ELR (cell line): ENCODE data around the gene DCAF6.
"Not testable (repeated sequence)": the region's sequence is repeated elsewhere in the genome, so short reads cannot be mapped to it uniquely, and the experiment has no call there.

ENCODE experiments used
- DNase-seq: peaks from one replicate; pipeline ENCODE4 v3.0.0-alpha.2; 2015; ENCODE audit warnings: low read depth

The DCAF6 gene

GRCh38 chr1:167936068-167936929 lies at the start of gene DCAF6:
TSS of gene DCAF6 (plus strand) at chr1:167936683. CDS start at chr1:167936912, 229 bp downstream.
- DNase-seq = peak; percentile 98

- not testable (repeated sequence) for DNase-seq
Measured at GRCh38 chr1:167887187-167887586, 49.3 kb upstream of the DCAF6 start.

- no peak for DNase-seq
Measured at GRCh38 chr1:167890400-167890799, 46.1 kb upstream of the DCAF6 start.

- no peak for DNase-seq
Measured at GRCh38 chr1:167893798-167894197, 42.7 kb upstream of the DCAF6 start.

- DNase-seq = no peak
Measured at GRCh38 chr1:167898578-167899222, 37.8 kb upstream of the DCAF6 start.

- DNase-seq = no peak
Measured at GRCh38 chr1:167899253-167899681, 37.2 kb upstream of the DCAF6 start.

- no peak for DNase-seq
Measured at GRCh38 chr1:167900907-167901306, 35.6 kb upstream of the DCAF6 start.

- DNase-seq = peak; percentile 90
Measured at GRCh38 chr1:167904652-167905130, 31.8 kb upstream of the DCAF6 start.

GRCh38 chr1:167905182-167905581 lies 31.3 kb upstream of the DCAF6 start:
- DNase-seq = peak; percentile 8

- DNase-seq = no peak
Measured at GRCh38 chr1:167905671-167906070, 30.8 kb upstream of the DCAF6 start.

- DNase-seq = no peak
Measured at GRCh38 chr1:167909691-167910180, 26.7 kb upstream of the DCAF6 start.

GRCh38 chr1:167910530-167910929 lies 26.0 kb upstream of the DCAF6 start:
- DNase-seq = no peak

- no peak for DNase-seq
Measured at GRCh38 chr1:167911413-167911812, 25.1 kb upstream of the DCAF6 start.

GRCh38 chr1:167912294-167912693 lies 24.2 kb upstream of the DCAF6 start:
- DNase-seq = no peak

GRCh38 chr1:167913895-167914496 lies 22.5 kb upstream of the DCAF6 start, which contains the start of gene ADCY10:
TSS of gene ADCY10 (minus strand) at chr1:167914134. CDS start at chr1:167905140, 8,994 bp downstream.
- no peak for DNase-seq

- no peak for DNase-seq
Measured at GRCh38 chr1:167915569-167915968, 20.9 kb upstream of the DCAF6 start.

GRCh38 chr1:167916766-167917511 lies 19.5 kb upstream of the DCAF6 start:
- DNase-seq = no peak

GRCh38 chr1:167922023-167922422 lies 14.5 kb upstream of the DCAF6 start:
- no peak for DNase-seq

GRCh38 chr1:167922611-167923074 lies 13.8 kb upstream of the DCAF6 start:
- DNase-seq = peak; percentile 63

GRCh38 chr1:167923324-167924056 lies 13.0 kb upstream of the DCAF6 start:
- DNase-seq = no peak

GRCh38 chr1:167924102-167924501 lies 12.4 kb upstream of the DCAF6 start:
- DNase-seq = no peak
